ENCODE results near the gene SLC33A1.

SLC33A1 gene

DNA sequence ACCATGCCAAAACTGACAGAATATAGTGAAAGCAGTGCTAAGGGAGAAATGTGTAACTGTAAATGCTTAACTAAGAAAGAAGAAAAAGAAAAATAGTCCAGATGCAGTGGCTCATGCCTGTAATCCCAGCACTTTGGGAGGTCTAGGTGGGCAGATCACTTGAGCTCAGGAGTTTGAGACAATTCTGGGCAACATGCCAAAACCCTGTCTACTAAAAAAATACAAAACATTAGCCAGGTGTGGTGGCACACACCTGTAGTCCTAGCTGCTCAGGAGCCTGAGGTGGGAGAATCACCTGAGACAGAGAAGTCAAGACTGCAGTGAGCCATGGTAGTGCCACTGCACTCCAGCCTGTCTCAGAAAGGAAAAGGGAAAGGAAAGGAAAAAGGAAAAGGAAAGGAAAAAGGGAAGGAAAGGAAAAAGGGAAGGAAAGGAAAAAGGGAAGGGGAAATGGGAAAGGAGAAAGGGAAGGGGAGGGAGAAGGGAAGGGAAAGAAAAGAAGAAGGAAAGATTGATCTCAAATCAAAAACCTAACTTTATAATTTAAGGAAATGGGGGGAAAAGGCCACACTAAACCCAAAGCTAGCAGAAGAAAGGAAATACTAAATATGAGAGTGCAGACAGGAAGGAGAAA lies 68.4 kb downstream of the SLC33A1 start:
- H3K4me3 ChIP-seq (ENCODE audit: low read depth in 1 of 2, low read length in 2 of 2): no peak overlapping the region
- H3K27me3 ChIP-seq (ENCODE audit: low read depth, low read length): no peaks in the 10 kb centered on the region
- no peaks in the 10 kb centered on the region for H3K4me1 ChIP-seq (ENCODE audit: control insufficient read depth in 1 of 2, insufficient read depth in 2 of 2, low read length in 2 of 2)
- peaks cover 4 to 11% of the 10 kb centered on the region in 2 donors for H3K9me3 ChIP-seq (ENCODE audit: control insufficient read depth in 1 of 2, low read length in 2 of 2)
- peaks cover under 1 to 7% of the 10 kb centered on the region in 2 donors for H3K36me3 ChIP-seq (ENCODE audit: control insufficient read depth in 1 of 2, insufficient read depth in 2 of 2, low read length in 2 of 2)
- H3K27ac ChIP-seq (ENCODE audit: low read length): no peak overlapping the region

- peaks cover 4 to 11% of the 10 kb centered on the region in 2 donors for H3K9me3 ChIP-seq (ENCODE audit: control insufficient read depth in 1 of 2, low read length in 2 of 2)
- H3K4me1 ChIP-seq (ENCODE audit: control insufficient read depth in 1 of 2, insufficient read depth in 2 of 2, low read length in 2 of 2): no peaks in the 10 kb centered on the region
- no peak overlapping the region for H3K4me3 ChIP-seq (ENCODE audit: low read depth in 1 of 2, low read length in 2 of 2)
- H3K27ac ChIP-seq (ENCODE audit: low read length): no peak overlapping the region
- no peaks in the 10 kb centered on the region for H3K27me3 ChIP-seq (ENCODE audit: low read depth, low read length)
- H3K36me3 ChIP-seq (ENCODE audit: control insufficient read depth in 1 of 2, insufficient read depth in 2 of 2, low read length in 2 of 2): peaks cover 4 to 7% of the 10 kb centered on the region in 2 donors
Measured at GRCh38 chr3:155782390-155782953, 71.8 kb downstream of the SLC33A1 start.

DNA sequence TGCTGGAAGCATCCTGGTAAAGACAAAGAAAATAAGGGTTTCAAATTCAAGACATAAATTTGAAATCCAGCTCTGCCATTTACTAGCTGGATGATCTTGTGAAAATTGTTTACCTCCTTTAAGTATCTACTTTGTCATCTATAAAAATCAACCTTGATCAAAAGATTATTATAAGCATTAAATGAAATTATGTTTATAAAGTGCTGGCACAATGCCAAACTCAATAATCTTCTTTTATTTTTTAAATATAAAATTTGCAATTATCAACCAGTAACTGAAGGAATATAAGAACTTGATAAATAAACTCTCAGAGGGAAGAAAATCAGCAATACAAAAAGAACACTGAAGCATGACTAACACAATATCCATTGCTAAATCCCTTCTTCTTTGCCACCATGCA lies 73.9 kb downstream of the SLC33A1 start:
- Histone ChIP-seq H3K27ac (ENCODE audit: low read length) (no peak overlapping the region), H3K4me3 (ENCODE audit: low read depth in 1 of 2, low read length in 2 of 2) (no peak overlapping the region), H3K4me1 (ENCODE audit: control insufficient read depth in 1 of 2, insufficient read depth in 2 of 2, low read length in 2 of 2) (no peaks in the 10 kb centered on the region), H3K9me3 (ENCODE audit: control insufficient read depth in 1 of 2, low read length in 2 of 2) (peaks cover 4 to 11% of the 10 kb centered on the region in 2 donors), H3K36me3 (ENCODE audit: control insufficient read depth in 1 of 2, insufficient read depth in 2 of 2, low read length in 2 of 2) (peaks cover 4 to 7% of the 10 kb centered on the region in 2 donors), H3K27me3 (ENCODE audit: low read depth, low read length) (no peaks in the 10 kb centered on the region)

GRCh38 chr3:155778462-155778861 lies 75.8 kb downstream of the SLC33A1 start:
- Histone ChIP-seq H3K4me3 (ENCODE audit: low read depth in 1 of 2, low read length in 2 of 2) (no peak overlapping the region), H3K27ac (ENCODE audit: low read length) (no peak overlapping the region), H3K9me3 (ENCODE audit: control insufficient read depth in 1 of 2, low read length in 2 of 2) (peaks cover 4 to 11% of the 10 kb centered on the region in 2 donors), H3K27me3 (ENCODE audit: low read depth, low read length) (no peaks in the 10 kb centered on the region), H3K4me1 (ENCODE audit: control insufficient read depth in 1 of 2, insufficient read depth in 2 of 2, low read length in 2 of 2) (peaks cover 0 to 2% of the 10 kb centered on the region in 2 donors), H3K36me3 (ENCODE audit: control insufficient read depth in 1 of 2, insufficient read depth in 2 of 2, low read length in 2 of 2) (peaks cover 4 to 7% of the 10 kb centered on the region in 2 donors)

- Histone ChIP-seq H3K27ac (ENCODE audit: low read length) (no peak overlapping the region), H3K27me3 (ENCODE audit: low read depth, low read length) (no peaks in the 10 kb centered on the region), H3K4me3 (ENCODE audit: low read depth in 1 of 2, low read length in 2 of 2) (no peak overlapping the region), H3K9me3 (ENCODE audit: control insufficient read depth in 1 of 2, low read length in 2 of 2) (no peaks in the 10 kb centered on the region), H3K4me1 (ENCODE audit: control insufficient read depth in 1 of 2, insufficient read depth in 2 of 2, low read length in 2 of 2) (peaks cover 0 to 14% of the 10 kb centered on the region in 2 donors), H3K36me3 (ENCODE audit: control insufficient read depth in 1 of 2, insufficient read depth in 2 of 2, low read length in 2 of 2) (no peaks in the 10 kb centered on the region)
Measured at GRCh38 chr3:155772801-155773200, 81.4 kb downstream of the SLC33A1 start.

GRCh38 chr3:155771126-155771525 lies 83.1 kb downstream of the SLC33A1 start:
- Histone ChIP-seq H3K9me3 (ENCODE audit: control insufficient read depth in 1 of 2, low read length in 2 of 2) (no peaks in the 10 kb centered on the region), H3K27ac (ENCODE audit: low read length) (no peak overlapping the region), H3K4me3 (ENCODE audit: low read depth in 1 of 2, low read length in 2 of 2) (no peak overlapping the region), H3K4me1 (ENCODE audit: control insufficient read depth in 1 of 2, insufficient read depth in 2 of 2, low read length in 2 of 2) (peaks cover 0 to 14% of the 10 kb centered on the region in 2 donors), H3K27me3 (ENCODE audit: low read depth, low read length) (no peaks in the 10 kb centered on the region), H3K36me3 (ENCODE audit: control insufficient read depth in 1 of 2, insufficient read depth in 2 of 2, low read length in 2 of 2) (no peaks in the 10 kb centered on the region)

Measured in muscle layer of duodenum (tissue), 2 donors.